ENCODE measurements around the gene TTC28.

Gene TTC28

GRCh38 chr22:27996981-27997380, 682.7 kb downstream of the TTC28 start:
- TF ChIP-seq Cebpa-rat (IDR thresholded peaks at IDR 0.05), result no peak
- H3K36me3 ChIP-seq, result peaks cover 4% of the 10 kb centered on the region; the same call in 1 of the 2 replicates

GRCh38 chr22:27996529-27996925, 683.1 kb downstream of the TTC28 start:
- H3K36me3 ChIP-seq, result peaks cover 4% of the 10 kb centered on the region; the same call in 1 of the 2 replicates

More at GRCh38 chr22:27996981-27997380, 682.7 kb downstream of the TTC28 start:
- Histone ChIP-seq H3K4me1 (peaks cover 3% of the 10 kb centered on the region), H3K4me2 (no peak overlapping the region), H3K9me3 (no peaks in the 10 kb centered on the region), H3K4me3 (no peak overlapping the region), H3K27ac (no peak overlapping the region), H4K20me1 (no peaks in the 10 kb centered on the region; the same call in 1 of the 2 replicates), H3K27me3 (no peaks in the 10 kb centered on the region), H3K9ac (no peak overlapping the region)

GRCh38 chr22:27995801-27996528, 683.7 kb downstream of the TTC28 start:
- Histone ChIP-seq H3K4me2 (no peak overlapping the region), H3K4me1 (peaks cover 13% of the 10 kb centered on the region), H4K20me1 (no peaks in the 10 kb centered on the region), H3K9ac (no peak overlapping the region), H3K27ac (no peak overlapping the region), H3K9me3 (no peaks in the 10 kb centered on the region), H3K36me3 (peaks cover 4% of the 10 kb centered on the region; the same call in 1 of the 2 replicates), H3K27me3 (no peaks in the 10 kb centered on the region), H3K4me3 (no peak overlapping the region)
- TF ChIP-seq Cebpa-rat (IDR thresholded peaks at IDR 0.05), result no peak

More at GRCh38 chr22:27996529-27996925, 683.1 kb downstream of the TTC28 start:
- no peaks in the 10 kb centered on the region for H3K9me3 ChIP-seq
- H4K20me1 ChIP-seq, result no peaks in the 10 kb centered on the region; the same call in 1 of the 2 replicates
- no peaks in the 10 kb centered on the region for H3K27me3 ChIP-seq
- H3K4me2 ChIP-seq, result no peak overlapping the region
- H3K4me1 ChIP-seq, result peaks cover 8% of the 10 kb centered on the region
- H3K27ac ChIP-seq, result no peak overlapping the region
- no peak overlapping the region for H3K4me3 ChIP-seq
- no peak for TF ChIP-seq Cebpa-rat (IDR thresholded peaks at IDR 0.05)
- H3K9ac ChIP-seq, result no peak overlapping the region

- no peak overlapping the region for H3K27ac ChIP-seq
- H3K27me3 ChIP-seq, result no peaks in the 10 kb centered on the region
- H4K20me1 ChIP-seq, result no peaks in the 10 kb centered on the region
- no peak overlapping the region for H3K9ac ChIP-seq
- no peaks in the 10 kb centered on the region for H3K9me3 ChIP-seq
- no peak for TF ChIP-seq Cebpa-rat (IDR thresholded peaks at IDR 0.05)
- no peak overlapping the region for H3K4me3 ChIP-seq
- H3K4me1 ChIP-seq, result peaks cover 16% of the 10 kb centered on the region
- H3K4me2 ChIP-seq, result no peak overlapping the region
- peaks cover 4% of the 10 kb centered on the region; the same call in 1 of the 2 replicates for H3K36me3 ChIP-seq
Observed at GRCh38 chr22:27994481-27995331, 684.9 kb downstream of the TTC28 start.

- H3K4me1 ChIP-seq, result peaks cover 16% of the 10 kb centered on the region
- H3K9me3 ChIP-seq, result no peaks in the 10 kb centered on the region
- no peak for TF ChIP-seq Cebpa-rat (IDR thresholded peaks at IDR 0.05)
- no peak overlapping the region for H3K4me3 ChIP-seq
- no peaks in the 10 kb centered on the region for H3K27me3 ChIP-seq
- no peak overlapping the region for H3K27ac ChIP-seq
- H3K4me2 ChIP-seq, result no peak overlapping the region
- H3K9ac ChIP-seq, result no peak overlapping the region
- no peaks in the 10 kb centered on the region for H4K20me1 ChIP-seq
- peaks cover 4% of the 10 kb centered on the region; the same call in 1 of the 2 replicates for H3K36me3 ChIP-seq
Observed at GRCh38 chr22:27993774-27994350, 685.8 kb downstream of the TTC28 start.

- no peak overlapping the region for H3K27ac ChIP-seq
- no peak overlapping the region for H3K9ac ChIP-seq
- peaks cover 16% of the 10 kb centered on the region for H3K4me1 ChIP-seq
- H3K4me2 ChIP-seq, result no peak overlapping the region
- no peaks in the 10 kb centered on the region; the same call in 1 of the 2 replicates for H3K36me3 ChIP-seq
- H3K4me3 ChIP-seq, result no peak overlapping the region
- no peak for TF ChIP-seq Cebpa-rat (IDR thresholded peaks at IDR 0.05)
- no peaks in the 10 kb centered on the region for H4K20me1 ChIP-seq
- H3K9me3 ChIP-seq, result no peaks in the 10 kb centered on the region
- no peaks in the 10 kb centered on the region for H3K27me3 ChIP-seq
Observed at GRCh38 chr22:27993201-27993635, 686.4 kb downstream of the TTC28 start.

GRCh38 chr22:27992294-27993165, 687.1 kb downstream of the TTC28 start:
- Histone ChIP-seq H3K4me3 (no peak overlapping the region), H3K4me1 (peaks cover 22% of the 10 kb centered on the region), H3K9ac (no peak overlapping the region), H3K36me3 (no peaks in the 10 kb centered on the region), H3K27ac (0 out of 2 replicates have a peak overlapping the region, but pooled peaks have one; percentile 13), H3K4me2 (no peak overlapping the region), H3K27me3 (no peaks in the 10 kb centered on the region), H3K9me3 (no peaks in the 10 kb centered on the region), H4K20me1 (no peaks in the 10 kb centered on the region)
- TF ChIP-seq Cebpa-rat (IDR thresholded peaks at IDR 0.05), result no peak

- H3K4me1 ChIP-seq, result peaks cover 27% of the 10 kb centered on the region
- no peak overlapping the region for H3K4me3 ChIP-seq
- no peaks in the 10 kb centered on the region for H3K9me3 ChIP-seq
- 0 out of 2 replicates have a peak overlapping the region, but pooled peaks have one; percentile 13 for H3K27ac ChIP-seq
- no peaks in the 10 kb centered on the region for H3K36me3 ChIP-seq
- no peaks in the 10 kb centered on the region for H3K27me3 ChIP-seq
- H4K20me1 ChIP-seq, result no peaks in the 10 kb centered on the region
- TF ChIP-seq Cebpa-rat (IDR thresholded peaks at IDR 0.05), result no peak
- no peak overlapping the region for H3K9ac ChIP-seq
- peak overlapping the region; percentile 31; the same call in 1 of the 2 replicates for H3K4me2 ChIP-seq
Observed at GRCh38 chr22:27991586-27992293, 687.9 kb downstream of the TTC28 start.

Measured in BLaER1 (cell line).